SK-N-SH treated with all-trans-retinoic acid at 6 μM for 48 hours (cell line): ENCODE measurements around the gene LILRA1.

Source experiments
- CREB5 ChIP-seq: fragments of 250-450 bp; sonication (Bioruptor Pico); IDR thresholded peaks from 2 replicates; pipeline ENCODE4 v1.5.1; 2020; ENCODE audit warnings: low read depth, mild to moderate bottlenecking, moderate library complexity
- RARB ChIP-seq: fragments of 250-450 bp; sonication (Bioruptor Pico); IDR thresholded peaks from 2 replicates; pipeline ENCODE4 v1.8.0; 2021; ENCODE audit warnings: mild to moderate bottlenecking, moderate library complexity
- ZFP30 ChIP-seq: fragments of 450-650 bp; formaldehyde crosslinking; IDR thresholded peaks from 2 replicates; pipeline ENCODE4 v1.5.0; 2022; ENCODE audit warnings: mild to moderate bottlenecking, moderate library complexity
- ZNF70 ChIP-seq: fragments of 450-650 bp; formaldehyde crosslinking; IDR thresholded peaks from 2 replicates; pipeline ENCODE4 v1.5.0; 2020; ENCODE audit warnings: mild to moderate bottlenecking, moderate library complexity

GRCh38 chr19:54554896-54555295 lies 38.5 kb upstream of the LILRA1 start:
- TF ChIP-seq ZFP30 (CRISPR knock-in tag) = no peak
- no peak for TF ChIP-seq CREB5 (CRISPR knock-in tag)
- TF ChIP-seq ZNF70 (CRISPR knock-in tag) = no peak
- TF ChIP-seq RARB (CRISPR knock-in tag) = no peak
